Mesothelial cell of epicardium (in vitro differentiated cells): ENCODE data around the gene MMD. TPM values are rescaled to one million over a fixed set of nuclear protein-coding genes. Genes with fewer than 3 reads are reported as not detected.
"Not testable (repeated sequence)": the region's sequence is repeated elsewhere in the genome, so short reads cannot be mapped to it uniquely, and the experiment has no call there.

ENCODE experiments used
- DNase-seq, 2 experiments: peaks; one replicate each; pipeline ENCODE4 v3.0.0; 2021; ENCODE audit warnings: low spot score in 2 of 2; ENCODE audit not compliant: unreplicated experiment in 2 of 2
- H3K27ac Mint-ChIP-seq: 2 replicates; pipeline ENCODE4 v1.8.0; 2021; ENCODE audit warnings: mixed read lengths
- H3K27me3 Mint-ChIP-seq: 2 replicates; pipeline ENCODE4 v1.8.0; 2021; ENCODE audit warnings: low read depth, mixed read lengths
- H3K36me3 Mint-ChIP-seq: 2 replicates; pipeline ENCODE4 v1.8.0; 2021; ENCODE audit warnings: mixed read lengths
- H3K4me1 Mint-ChIP-seq: 2 replicates; pipeline ENCODE4 v1.8.0; 2021; ENCODE audit warnings: mixed read lengths
- H3K4me3 Mint-ChIP-seq: 2 replicates; pipeline ENCODE4 v1.8.0; 2021; ENCODE audit warnings: mild to moderate bottlenecking, moderate library complexity, mixed read lengths
- H3K9me3 Mint-ChIP-seq: 2 replicates; pipeline ENCODE4 v1.8.0; 2021; ENCODE audit warnings: mixed read lengths
- total RNA-seq: library from RNA; stranded (reverse); gene quantifications from 3 replicates; pipeline ENCODE4 v1.2.1, GENCODE V29; 2021
- TF ChIP-seq, protein P1 (sequence below): fragments of 200-600 bp; sonication (generic); IDR thresholded peaks from one replicate; pipeline ENCODE4 v1.5.0; 2021; ENCODE audit warnings: antibody characterized with exemption; ENCODE audit not compliant: unreplicated experiment

The MMD gene, protein sequence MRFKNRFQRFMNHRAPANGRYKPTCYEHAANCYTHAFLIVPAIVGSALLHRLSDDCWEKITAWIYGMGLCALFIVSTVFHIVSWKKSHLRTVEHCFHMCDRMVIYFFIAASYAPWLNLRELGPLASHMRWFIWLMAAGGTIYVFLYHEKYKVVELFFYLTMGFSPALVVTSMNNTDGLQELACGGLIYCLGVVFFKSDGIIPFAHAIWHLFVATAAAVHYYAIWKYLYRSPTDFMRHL
- total RNA-seq: 36.6 to 42.4 TPM (median 37.6 TPM) in 3 replicates

DNA sequence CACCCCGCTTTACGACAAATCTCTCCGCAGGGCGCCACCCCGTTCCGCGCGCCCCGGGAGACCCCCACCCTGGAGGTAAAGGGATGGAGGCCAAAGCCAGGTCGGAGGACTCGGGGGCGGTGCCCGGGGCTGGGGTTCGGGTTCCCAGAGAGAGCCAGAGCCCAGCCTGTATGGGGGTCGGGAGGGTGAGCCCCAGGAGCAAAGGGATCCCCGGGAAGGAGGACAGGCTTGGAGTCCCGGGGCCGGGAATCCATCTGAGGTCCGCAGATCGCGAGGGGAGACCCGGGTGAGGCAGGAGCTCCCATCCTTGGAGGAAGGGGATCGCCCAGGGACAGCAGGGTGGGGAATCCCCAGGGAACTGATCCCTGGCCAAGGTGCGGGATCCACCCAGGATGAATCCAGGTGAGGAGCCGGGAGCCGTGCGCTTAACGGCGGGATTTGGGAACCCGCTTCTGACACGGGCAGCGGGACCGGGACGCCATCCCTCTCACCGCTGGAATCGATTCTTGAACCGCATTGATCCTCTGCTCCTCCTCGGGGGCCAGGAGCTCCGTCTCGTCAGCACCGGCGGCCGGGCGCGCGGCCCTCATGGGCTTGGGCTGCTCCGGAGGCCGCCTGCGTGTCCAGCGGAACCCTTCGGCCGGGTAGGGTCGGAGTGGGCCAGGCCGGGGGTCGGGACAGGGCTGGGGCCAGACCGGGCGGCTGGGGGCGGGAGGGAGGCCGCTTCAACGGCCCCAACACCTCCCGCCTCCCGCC lies at the start of gene MMD:
MMD (minus strand) TSS at position 657 of the 756 bp plus-strand sequence; CDS start at position 517, 140 bp downstream.
- H3K9me3 Mint-ChIP-seq: peaks cover 15% of the 10 kb centered on the region

DNA sequence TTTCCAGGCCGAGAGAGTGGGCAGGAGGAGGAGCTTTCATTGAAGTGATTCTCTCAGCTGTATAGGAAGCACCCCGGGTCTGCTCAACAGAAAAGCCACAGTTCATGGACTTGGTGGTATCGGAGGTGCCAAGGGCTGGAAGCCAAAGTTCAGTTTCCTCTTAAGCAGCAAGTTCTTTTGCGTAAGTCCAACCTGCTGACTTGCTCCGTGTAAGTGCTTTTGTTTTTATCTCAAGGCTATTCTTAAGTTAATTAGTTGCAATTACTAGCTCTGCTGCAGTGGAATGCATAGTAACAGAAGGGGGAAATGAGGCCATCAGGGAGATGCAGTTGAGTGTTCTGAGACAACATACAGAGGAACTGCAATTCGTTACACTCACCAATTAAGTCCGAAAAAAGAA lies 45.0 kb upstream of the MMD start:
- TF ChIP-seq, protein P1, sequence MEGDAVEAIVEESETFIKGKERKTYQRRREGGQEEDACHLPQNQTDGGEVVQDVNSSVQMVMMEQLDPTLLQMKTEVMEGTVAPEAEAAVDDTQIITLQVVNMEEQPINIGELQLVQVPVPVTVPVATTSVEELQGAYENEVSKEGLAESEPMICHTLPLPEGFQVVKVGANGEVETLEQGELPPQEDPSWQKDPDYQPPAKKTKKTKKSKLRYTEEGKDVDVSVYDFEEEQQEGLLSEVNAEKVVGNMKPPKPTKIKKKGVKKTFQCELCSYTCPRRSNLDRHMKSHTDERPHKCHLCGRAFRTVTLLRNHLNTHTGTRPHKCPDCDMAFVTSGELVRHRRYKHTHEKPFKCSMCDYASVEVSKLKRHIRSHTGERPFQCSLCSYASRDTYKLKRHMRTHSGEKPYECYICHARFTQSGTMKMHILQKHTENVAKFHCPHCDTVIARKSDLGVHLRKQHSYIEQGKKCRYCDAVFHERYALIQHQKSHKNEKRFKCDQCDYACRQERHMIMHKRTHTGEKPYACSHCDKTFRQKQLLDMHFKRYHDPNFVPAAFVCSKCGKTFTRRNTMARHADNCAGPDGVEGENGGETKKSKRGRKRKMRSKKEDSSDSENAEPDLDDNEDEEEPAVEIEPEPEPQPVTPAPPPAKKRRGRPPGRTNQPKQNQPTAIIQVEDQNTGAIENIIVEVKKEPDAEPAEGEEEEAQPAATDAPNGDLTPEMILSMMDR: no peak
- Mint-ChIP-seq H3K4me3 (no peak overlapping the region), H3K36me3 (peaks cover 2% of the 10 kb centered on the region), H3K4me1 (peaks cover 17% of the 10 kb centered on the region), H3K27ac (no peak overlapping the region), H3K27me3 (no peaks in the 10 kb centered on the region), H3K9me3 (peaks cover 6% of the 10 kb centered on the region)
- no peak for DNase-seq

More for the DNA sequence above, at the start of gene MMD:
- Mint-ChIP-seq H3K27me3 (peaks cover 1% of the 10 kb centered on the region), H3K27ac (peak within 1 kb of the TSS; percentile 80), H3K36me3 (peaks cover 17% of the 10 kb centered on the region), H3K4me1 (peaks cover 30% of the 10 kb centered on the region), H3K4me3 (peak within 1 kb of the TSS; percentile 83)
- TF ChIP-seq, protein P1: no peak
- peak; percentile 19 to 57 for DNase-seq

DNA sequence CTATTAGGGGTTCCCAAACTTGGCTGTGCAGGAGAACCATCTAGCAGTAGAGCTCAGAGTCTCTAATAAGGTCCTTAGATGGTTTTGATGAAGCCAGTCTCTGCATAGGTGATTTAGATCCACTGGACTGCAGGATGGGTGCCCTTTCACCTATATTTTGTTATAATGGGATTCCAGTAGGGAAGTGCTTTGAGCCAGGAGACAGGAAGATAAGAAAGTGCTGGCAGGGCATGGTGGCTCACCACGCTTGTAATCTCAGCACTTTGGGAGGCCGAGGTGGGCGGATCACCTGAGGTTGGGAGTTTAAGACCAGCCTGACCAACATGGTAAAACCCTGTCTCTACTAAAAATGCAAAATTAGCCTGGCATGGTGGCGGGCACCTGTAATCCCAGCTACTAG lies 44.1 kb upstream of the MMD start:
- not testable (repeated sequence) for H3K27me3 Mint-ChIP-seq, DNase-seq, H3K36me3 Mint-ChIP-seq, H3K27ac Mint-ChIP-seq, H3K4me3 Mint-ChIP-seq, H3K9me3 Mint-ChIP-seq
- H3K4me1 Mint-ChIP-seq: peaks cover 21% of the 10 kb centered on the region

DNA sequence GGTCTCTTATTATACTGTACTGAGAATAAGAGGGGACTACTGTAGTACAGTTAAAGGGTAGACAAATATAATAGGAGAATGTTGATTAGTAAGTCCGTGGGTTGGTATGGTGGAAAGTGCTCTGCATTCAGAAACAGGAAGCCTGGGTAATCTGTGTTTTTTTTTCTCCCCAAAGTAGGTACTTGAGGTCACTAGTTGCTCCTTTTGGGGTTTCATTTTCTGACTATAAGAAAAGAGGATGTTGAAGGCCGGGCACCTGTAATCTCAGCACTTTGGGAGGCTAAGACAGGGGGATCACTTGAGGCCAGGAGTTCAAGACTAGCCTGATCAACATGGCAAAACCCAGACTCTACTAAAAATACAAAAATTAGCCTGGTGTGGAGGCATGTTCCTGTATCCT lies 42.0 kb upstream of the MMD start:
- Mint-ChIP-seq H3K9me3 (peaks cover 6% of the 10 kb centered on the region), H3K4me1 (peaks cover 21% of the 10 kb centered on the region), H3K36me3 (peaks cover under 1% of the 10 kb centered on the region), H3K27ac (peak overlapping the region; percentile 71), H3K4me3 (no peak overlapping the region), H3K27me3 (no peaks in the 10 kb centered on the region)
- no peak for DNase-seq
- TF ChIP-seq, protein P1: no peak

DNA sequence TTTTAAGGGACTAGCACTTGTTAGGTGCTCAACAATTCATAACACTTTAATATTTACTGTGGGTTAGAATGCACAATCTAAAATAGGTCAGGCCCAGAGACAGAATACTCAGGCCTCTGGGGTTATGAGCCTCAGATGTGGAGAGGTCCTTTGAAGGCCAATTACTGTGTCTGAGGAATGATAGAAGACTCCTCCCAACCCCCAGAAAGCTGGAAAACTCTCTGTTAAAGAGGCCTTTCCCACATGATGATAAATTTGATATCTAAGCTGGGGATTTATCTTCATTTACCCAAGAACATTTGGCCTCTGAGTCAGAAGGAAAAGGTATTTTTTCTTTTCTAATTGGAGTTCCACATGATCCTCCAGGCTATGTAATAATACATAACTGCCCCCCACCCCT lies 41.1 kb upstream of the MMD start:
- DNase-seq: no peak
- TF ChIP-seq, protein P1: no peak
- H3K9me3 Mint-ChIP-seq: no peaks in the 10 kb centered on the region

DNA sequence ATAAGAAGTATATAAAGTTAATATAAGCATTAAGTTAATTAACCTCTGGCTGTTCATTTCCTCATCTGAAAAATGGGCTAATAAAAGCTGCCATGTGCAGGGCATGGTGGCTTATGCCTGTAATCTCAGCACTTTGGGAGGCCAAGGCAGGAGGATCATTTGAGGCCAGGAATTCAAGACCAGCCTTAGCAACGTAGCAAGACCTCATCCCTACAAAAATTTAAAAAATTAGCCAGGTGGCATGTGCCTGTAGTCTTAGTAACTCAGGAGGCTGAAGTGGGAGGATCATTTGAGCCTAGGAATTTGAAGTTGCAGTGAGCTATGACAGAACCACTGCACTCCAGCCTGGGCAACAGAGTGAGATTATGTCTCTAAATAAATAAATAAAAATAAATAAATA lies 40.6 kb upstream of the MMD start:
- H3K36me3 Mint-ChIP-seq: no peaks in the 10 kb centered on the region
- H3K27ac Mint-ChIP-seq: peak overlapping the region; percentile 23
- no peak for DNase-seq
- peaks cover 25% of the 10 kb centered on the region for H3K4me1 Mint-ChIP-seq
- no peak overlapping the region for H3K4me3 Mint-ChIP-seq
- no peaks in the 10 kb centered on the region for H3K27me3 Mint-ChIP-seq
- TF ChIP-seq, protein P1: no peak
- H3K9me3 Mint-ChIP-seq: no peaks in the 10 kb centered on the region

More for the DNA sequence above, 41.1 kb upstream of the MMD start:
- H3K27me3 Mint-ChIP-seq: no peaks in the 10 kb centered on the region
- peak overlapping the region; percentile 78 for H3K27ac Mint-ChIP-seq
- no peak overlapping the region for H3K4me3 Mint-ChIP-seq
- peaks cover 24% of the 10 kb centered on the region for H3K4me1 Mint-ChIP-seq
- H3K36me3 Mint-ChIP-seq: no peaks in the 10 kb centered on the region
